C4-2B (cell line): ENCODE measurements around the gene SREBF2.
"Not testable (repeated sequence)": the region's sequence is repeated elsewhere in the genome, so short reads cannot be mapped to it uniquely, and the experiment has no call there.

Experiments used
- H3K27ac ChIP-seq: fragments of 450-650 bp; 2 replicates; pipeline ENCODE4 v1.5.1; 2017
- CTCF ChIP-seq: fragments of 450-650 bp; conservative IDR thresholded peaks from 2 replicates; pipeline ENCODE4 v1.5.1; 2017; ENCODE audit warnings: mild to moderate bottlenecking
- ZFX ChIP-seq: fragments of 450-650 bp; IDR thresholded peaks from 2 replicates; pipeline ENCODE4 v1.6.1; 2017

Gene SREBF2

DNA sequence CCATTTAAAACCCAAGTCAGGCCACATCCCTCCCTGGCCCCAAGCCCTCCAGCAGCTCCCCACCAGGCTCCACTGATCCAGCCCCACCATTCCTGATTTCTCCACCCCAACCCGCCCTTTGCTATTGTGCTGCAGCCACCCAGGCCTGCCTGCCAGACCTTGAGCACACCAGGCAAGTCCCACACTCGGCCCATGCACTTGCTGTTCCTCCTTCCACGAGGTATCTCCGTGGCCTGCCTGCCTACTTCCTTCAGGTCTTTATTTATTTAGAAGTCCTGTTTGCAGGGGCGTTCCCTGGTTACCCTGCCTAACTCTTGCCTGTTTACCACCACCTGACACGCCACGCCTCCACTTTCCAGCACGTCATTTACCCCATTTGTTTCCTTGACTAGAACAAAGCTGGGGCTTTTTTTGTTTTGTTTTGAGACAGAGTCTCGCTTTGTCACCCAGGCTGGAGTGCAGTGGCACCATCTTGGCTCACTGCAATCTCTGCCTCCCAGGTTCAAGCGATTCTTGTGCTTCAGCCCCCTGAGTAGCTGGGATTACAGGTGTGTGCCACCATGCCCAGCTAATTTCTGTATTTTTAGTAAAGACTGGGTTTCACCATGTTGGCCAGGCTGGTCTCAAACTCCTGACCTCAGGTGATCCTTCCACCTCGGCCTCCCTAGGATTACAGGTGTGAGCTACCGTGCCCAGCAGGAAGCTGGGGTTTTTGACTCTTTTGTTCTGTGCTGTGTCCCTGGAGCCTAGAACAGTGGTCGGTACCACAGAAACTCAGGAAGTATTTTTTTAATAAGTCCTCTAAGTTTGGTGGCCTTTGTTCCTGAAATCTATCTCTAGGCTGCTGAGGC, 107.3 kb downstream of the SREBF2 start:
- no peak for TF ChIP-seq CTCF
- TF ChIP-seq ZFX, result no peak
- H3K27ac ChIP-seq, result peak overlapping the region; percentile 56

GRCh38 chr22:41940832-41941765, 108.2 kb downstream of the SREBF2 start:
- peak overlapping the region; percentile 56 for H3K27ac ChIP-seq
- TF ChIP-seq ZFX, result no peak
- TF ChIP-seq CTCF, result peak; percentile 92

GRCh38 chr22:41943661-41944209, 110.8 kb downstream of the SREBF2 start:
- H3K27ac ChIP-seq, result peak overlapping the region; percentile 7; the same call in 1 of the 2 replicates
- TF ChIP-seq ZFX, result no peak

DNA sequence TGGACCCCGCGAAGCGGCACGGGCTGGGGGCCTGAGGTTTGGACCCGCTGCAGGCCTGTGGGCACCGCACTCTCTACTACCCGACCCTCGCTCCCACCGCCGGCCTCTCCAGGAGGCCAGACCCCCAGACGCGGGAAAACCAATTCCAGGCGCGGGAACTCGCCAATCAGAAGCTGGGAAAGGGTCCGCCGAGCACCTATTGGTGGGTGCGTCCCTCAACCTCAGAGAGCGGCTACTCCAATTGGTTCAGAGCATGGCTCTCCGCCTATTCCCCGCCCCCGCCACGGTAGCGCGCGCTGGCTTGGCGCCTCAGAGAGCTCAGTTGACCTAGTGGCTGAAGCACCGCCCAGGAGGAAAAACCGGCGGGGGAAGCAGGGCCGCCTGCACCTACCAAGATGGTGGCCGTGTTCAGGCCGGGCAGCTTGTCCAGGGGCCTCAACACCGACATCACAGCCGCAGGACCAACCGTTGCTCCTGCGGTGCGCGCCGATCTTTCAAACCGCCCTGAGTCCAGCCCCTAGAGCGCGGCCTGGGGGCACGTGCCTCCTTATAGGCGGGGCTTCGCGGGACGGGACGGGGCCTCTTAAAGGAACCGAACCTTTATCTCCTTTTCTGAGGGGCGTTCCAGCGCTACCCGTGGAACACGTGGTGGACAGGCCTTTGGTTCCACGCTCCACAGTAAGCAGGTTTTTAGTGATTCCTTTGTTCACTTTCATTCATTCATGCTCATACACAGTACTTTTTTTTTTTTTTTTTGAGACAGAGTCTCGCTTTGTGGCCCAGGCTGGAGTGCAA, 113.9 kb downstream of the SREBF2 start, which contains the start of gene CENPM:
TSS of gene CENPM (minus strand) at position 524 of the 795 bp plus-strand sequence. CDS start at position 448, 76 bp downstream.
- TF ChIP-seq CTCF, result no peak
- peak; percentile 41; the same call in 1 of the 2 replicates for TF ChIP-seq ZFX
- H3K27ac ChIP-seq, result peak within 1 kb of the TSS; percentile 82

DNA sequence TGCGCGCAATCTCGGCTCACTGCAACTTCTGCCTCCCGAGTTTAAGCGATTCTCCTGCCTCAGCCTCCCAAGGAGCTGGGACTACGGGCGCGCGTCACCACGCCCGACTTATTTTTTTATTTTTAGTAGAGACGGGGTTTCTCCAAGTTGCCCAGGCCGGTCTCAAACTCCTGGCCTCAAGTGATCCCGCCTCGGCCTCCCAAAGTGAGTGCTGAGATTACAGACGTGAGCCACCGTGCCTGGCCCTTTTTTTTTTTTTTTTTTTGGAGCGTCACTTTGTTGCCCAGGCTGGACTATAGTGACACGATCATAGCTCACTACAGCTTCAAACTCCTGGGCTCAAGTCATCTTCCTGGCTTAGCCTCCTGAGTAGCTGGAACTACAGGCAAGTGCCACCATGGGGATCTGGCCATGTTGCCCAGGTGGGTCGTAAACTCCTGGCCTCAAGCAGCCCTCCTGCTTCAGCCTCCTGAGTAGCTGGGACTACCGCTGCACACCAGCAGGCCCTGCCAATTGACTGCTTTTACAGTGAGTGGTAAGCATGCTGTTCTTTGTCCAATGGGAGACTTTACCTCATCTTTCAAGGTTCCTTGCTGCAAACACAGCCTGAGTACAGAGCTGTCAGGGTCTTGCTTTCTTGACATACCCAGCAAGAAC, 114.6 kb downstream of the SREBF2 start:
- H3K27ac ChIP-seq, result peak overlapping the region; percentile 82
- TF ChIP-seq ZFX (no peak), CTCF (no peak)

DNA sequence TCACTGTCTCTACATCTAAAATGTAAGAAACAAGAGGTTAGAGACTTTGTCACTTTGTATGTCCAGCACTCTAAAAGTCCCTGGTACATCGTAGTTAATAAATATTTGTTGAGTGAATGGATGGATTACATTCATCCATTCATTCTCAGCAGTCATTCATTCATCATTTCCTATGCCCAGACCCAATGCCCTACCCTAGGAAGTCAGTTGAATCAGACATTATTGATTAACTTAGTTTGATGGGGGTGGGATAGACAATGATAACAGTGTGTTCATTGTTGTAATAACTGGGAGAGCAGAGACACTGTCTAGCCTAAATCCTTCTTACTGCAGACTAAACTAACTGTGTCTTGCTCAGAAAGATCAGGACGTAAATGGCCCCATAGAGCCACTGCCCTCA, 115.2 kb downstream of the SREBF2 start:
- H3K27ac ChIP-seq, result no peak overlapping the region; the same call in 1 of the 2 replicates
- TF ChIP-seq CTCF, result no peak
- no peak for TF ChIP-seq ZFX

DNA sequence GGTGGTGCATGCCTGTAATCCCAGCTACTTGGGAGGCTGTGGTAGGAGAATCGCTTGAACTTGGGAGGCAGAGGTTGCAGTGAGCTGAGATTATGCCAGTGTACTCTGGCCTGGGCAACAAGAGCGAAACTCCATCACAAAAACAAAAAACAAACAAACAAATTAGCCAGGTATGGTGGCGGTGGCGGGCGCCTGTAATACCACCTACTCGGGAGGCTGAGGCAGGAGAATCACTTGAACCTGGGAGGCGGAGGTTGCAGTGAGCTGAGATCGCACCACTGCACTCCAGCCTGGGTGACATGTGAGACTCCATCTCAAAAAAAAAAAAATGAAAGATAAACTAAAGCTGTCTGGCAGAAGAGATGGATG, 116.0 kb downstream of the SREBF2 start:
- H3K27ac ChIP-seq, result not testable (repeated sequence)
